GM21526 (cell line): Measurements from ENCODE around the gene PPP1R3G.

Experiments used
- ATAC-seq: cut with Tn5 transposase; IDR thresholded peaks from one replicate; pipeline ENCODE4 v1.9.1; 2021; ENCODE audit warnings: moderate library complexity; ENCODE audit not compliant: unreplicated experiment, low FRiP score

PPP1R3G gene

DNA sequence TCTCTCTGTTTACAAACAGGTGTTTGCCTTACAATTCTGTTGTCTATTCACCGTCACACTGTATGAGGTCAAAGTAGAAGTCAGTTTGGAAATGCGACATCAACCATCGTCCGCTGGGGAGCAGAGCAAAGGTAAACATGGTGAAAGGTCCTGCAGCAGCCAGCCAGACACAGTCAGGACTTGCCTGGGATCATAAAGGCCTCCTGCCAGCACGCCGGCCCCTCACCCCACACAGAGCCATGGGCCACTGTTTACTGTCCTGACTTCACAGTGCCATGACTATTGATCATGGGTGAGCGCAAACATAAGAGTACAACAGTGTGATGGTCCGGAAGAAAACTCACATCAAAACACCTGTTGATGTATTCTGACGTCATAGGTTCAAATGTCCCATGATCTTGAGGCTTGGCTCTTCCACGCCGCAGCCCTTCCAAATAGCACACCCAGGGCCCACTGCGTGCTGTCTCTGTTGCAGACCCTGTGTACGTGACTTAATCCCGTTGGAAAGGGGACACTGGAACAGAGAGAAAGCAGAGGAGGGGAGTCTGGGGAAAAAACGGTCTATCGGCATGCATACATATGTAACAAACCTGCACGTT is 16.9 kb upstream of the PPP1R3G start:
- ATAC-seq: no peak

DNA sequence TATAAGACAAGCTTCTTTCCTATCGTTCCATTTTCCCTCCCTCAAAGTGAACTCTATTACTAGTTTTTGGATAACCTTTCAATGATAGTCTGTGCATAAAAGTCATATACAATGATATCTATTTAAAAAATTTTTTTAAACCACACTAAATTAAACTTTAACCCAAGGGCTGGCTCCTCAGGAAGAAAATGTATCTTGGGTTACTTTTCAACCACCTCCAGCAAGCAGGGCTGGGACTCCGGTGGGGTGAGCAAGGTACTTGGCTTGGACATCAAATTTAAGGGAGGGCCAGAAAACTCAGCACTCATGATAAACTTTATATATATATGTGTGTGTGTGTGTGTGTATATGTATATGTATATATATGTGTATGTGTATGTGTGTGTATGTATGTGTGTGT is 13.9 kb upstream of the PPP1R3G start:
- ATAC-seq: no peak

GRCh38 chr6:5072440-5072839 is 12.7 kb upstream of the PPP1R3G start:
- ATAC-seq: no peak

DNA sequence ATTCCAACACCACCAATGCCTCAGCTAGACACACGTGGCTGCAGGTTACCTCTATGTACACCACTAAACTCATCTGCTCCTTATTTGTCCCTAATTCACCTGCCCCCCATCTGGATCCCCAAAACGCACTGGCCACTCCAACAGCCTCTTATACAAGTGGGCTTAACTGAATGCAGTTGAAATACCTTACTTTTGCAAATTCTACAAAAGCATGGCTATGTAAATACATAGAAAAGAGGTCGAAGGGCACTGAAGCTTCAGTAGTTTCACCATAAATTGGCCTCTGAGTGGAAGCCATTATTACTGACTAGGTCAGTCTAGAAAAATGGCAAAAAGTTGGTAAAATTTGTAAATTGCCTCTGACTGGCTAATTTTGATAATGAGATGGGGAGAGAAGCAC is 11.1 kb upstream of the PPP1R3G start:
- no peak for ATAC-seq

DNA sequence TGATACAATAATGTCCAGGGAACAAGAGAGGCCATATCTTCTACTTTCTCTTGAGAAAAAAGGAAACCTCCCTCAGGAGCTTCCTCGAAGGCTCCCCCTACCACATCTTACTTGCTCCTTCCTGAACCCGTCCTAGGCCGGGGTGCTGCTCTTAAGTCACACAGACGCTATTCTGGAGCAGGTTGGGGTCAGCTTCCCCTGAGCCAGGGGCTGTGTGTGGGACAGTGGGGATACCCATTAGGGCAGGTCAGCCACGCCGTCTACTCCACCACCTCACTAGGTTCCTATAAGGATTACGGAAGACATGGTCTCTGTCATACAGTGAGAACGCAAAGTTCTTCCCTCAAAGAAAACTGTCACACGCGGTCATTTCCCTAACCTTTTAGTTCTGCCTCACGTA is 8.2 kb upstream of the PPP1R3G start:
- ATAC-seq: no peak

- ATAC-seq: no peak
Measured at GRCh38 chr6:5078121-5078669, 6.9 kb upstream of the PPP1R3G start.

GRCh38 chr6:5079692-5080091 is 5.4 kb upstream of the PPP1R3G start:
- no peak for ATAC-seq

DNA sequence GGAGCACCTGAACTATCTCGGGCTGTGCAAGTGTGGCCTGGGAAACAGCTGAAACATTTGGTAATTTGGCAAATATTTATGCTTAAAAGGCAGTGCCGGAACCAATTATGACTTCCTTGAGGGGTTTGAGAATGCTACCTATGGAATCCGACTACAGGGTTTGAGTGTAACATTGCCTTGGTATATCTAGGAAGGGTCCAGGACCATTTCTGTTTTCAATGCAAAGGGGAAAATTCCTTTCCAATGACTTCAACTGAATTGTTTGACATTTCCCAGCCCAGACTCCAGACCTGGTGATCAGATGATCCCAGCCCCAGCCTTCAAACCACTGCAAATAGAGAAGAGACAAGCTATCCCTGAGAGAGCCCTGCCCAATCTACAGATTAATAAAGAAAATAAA is 4.6 kb upstream of the PPP1R3G start:
- no peak for ATAC-seq

DNA sequence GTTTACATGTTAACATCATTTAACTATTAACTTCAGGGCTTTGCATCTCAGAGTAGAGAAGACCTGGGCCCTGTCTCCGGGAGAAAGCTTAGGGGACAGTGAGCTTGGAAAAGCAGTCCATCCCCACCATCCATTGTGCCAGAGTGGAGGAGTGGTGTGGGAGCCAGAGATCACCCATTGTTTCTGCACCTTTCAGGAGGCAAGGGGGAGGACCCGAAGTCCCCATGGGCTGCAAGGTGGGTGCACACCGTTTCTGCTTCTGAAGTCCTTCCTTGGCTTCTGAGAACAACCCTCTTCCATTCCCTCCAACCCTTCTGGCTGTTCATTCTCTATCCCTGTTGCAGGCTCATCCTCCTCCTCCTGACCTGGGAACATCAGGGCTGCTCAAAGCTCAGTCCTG is 4.0 kb upstream of the PPP1R3G start:
- no peak for ATAC-seq

DNA sequence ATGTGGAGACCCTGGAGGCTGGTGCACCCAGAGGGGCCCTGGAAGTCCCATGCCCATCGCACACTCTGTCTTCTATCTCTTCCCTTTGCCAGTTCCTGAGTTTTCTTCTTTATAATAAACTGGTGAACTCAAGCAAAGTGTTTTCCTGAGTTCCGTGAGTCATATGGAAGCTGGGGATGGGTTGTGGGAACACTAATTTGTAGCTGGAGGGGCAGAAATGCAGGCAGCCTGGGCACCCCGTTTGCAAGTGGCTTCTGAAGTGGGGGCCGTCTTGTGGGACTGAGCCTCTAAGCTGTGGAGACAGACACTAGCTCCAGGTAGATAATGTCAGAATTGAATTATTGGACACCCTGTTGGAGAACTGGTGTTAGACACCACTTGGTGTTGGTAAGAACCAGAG is 3.2 kb upstream of the PPP1R3G start:
- ATAC-seq: no peak

DNA sequence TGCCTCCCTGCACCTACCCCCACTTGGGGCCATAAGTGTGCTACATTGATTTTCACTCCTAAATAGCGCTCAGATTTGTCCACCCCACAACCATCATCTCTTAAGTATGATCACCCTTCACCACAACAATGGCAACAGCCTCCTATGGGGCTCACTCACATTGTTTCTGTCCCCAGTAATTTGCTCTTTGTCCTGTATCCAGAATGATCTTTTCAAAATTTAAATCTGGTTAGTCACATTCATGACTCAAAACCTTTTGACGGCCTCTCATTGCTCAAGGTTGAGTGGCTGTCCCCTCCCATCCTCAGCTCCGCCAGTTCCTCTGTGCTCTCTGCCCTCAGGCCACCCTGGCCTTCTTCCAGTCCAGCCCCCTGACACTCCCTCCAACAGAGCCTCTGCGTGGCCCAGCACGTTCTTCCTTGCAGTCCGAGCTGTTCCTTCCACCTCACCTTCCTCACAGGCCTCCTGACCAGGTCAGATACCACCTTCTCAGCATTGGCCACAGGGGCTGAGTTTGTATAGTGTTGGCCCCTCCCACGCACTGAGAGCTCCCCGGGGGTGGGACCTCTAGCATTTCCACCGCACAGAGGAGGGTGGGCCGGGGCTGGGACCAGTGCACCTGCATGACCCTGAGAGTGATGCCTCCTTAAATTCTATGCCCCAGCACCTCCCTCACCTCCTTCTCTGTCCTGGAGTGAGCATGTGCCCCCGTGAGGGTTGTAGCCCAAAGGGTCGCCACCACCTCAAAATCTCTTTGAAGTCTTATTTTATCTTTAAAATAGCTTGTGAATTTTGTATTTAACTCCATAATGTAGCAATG is 2.4 kb upstream of the PPP1R3G start:
- ATAC-seq: no peak

DNA sequence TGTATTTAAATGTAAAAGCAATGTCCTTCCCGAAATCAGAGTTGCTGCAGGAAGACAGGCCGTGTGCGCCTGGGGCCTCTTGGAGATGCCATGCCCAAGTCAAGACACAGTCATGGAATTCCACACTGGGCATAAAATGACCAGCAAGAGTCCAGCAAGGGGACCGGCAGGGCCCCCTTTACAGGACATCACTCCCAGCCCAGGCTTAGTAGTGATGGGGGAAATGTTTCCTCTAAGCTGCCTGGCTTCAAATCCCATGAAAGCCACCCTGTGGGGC is 1.9 kb upstream of the PPP1R3G start:
- ATAC-seq: no peak

- ATAC-seq: no peak
Measured at GRCh38 chr6:5083813-5084359, 1.3 kb upstream of the PPP1R3G start.

DNA sequence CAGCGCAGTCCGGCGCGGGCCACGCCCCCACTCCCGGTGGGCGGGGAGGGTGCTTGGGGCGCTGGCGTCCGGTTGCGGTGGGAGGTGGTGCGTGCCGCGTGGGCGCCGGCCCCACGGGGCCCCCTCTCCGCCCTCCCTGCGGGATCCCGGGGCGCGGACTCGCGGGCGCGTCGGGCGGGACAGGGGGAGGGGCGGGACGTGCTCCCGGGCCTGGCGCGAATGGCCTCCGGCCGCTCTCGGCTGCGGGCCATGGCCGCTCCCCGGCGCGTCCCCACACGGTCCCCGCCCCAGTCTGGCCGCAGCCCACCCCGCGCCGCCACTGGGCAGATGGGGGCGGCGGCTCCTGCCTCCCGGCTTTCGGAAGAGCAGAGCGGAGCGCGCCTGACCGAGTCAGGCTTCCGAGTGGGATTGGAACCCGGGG is 771 bp upstream of the PPP1R3G start:
- no peak for ATAC-seq

DNA sequence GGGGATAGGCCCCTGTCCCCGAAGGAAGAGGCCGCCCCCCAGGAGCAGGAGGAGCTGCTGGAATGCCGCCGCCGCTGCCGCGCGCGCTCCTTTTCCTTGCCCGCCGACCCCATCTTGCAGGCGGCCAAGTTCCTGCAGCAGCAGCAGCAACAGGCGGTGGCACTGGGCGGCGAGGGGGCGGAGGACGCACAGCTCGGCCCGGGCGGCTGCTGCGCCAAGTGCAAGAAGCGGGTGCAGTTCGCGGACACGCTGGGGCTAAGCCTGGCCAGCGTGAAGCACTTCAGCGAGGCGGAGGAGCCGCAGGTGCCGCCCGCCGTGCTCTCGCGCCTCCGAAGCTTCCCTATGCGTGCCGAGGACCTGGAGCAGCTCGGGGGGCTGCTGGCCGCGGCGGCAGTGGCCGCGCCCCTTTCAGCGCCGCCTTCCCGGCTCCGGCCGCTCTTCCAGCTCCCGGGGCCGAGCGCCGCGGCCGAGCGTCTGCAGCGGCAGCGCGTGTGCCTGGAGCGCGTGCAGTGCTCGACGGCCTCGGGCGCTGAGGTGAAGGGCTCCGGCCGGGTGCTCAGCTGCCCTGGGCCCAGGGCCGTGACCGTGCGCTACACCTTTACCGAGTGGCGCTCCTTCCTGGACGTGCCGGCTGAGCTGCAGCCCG is 630 bp downstream of the PPP1R3G start:
- no peak for ATAC-seq

GRCh38 chr6:5086294-5086890 is 1.3 kb downstream of the PPP1R3G start:
- ATAC-seq: no peak

GRCh38 chr6:5087389-5087788 is 2.2 kb downstream of the PPP1R3G start:
- ATAC-seq: no peak

DNA sequence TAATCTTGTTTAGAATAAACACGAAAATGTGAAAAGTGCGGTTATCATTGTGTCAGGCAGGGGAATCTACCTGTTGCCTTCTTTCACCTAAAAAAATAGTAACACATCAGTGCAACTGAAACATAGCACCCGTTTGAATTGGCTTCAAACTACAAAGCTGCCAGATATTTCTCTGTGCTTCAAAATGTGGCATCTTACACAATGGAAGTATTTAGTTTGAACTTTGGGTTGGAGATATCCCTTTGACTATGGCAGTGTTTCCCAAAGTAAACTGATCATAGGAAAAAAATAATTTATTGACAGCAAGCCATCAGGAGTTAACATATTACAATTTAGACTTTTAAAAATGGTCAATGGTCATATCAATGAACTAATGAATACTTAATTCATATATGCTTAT is 3.6 kb downstream of the PPP1R3G start:
- no peak for ATAC-seq

DNA sequence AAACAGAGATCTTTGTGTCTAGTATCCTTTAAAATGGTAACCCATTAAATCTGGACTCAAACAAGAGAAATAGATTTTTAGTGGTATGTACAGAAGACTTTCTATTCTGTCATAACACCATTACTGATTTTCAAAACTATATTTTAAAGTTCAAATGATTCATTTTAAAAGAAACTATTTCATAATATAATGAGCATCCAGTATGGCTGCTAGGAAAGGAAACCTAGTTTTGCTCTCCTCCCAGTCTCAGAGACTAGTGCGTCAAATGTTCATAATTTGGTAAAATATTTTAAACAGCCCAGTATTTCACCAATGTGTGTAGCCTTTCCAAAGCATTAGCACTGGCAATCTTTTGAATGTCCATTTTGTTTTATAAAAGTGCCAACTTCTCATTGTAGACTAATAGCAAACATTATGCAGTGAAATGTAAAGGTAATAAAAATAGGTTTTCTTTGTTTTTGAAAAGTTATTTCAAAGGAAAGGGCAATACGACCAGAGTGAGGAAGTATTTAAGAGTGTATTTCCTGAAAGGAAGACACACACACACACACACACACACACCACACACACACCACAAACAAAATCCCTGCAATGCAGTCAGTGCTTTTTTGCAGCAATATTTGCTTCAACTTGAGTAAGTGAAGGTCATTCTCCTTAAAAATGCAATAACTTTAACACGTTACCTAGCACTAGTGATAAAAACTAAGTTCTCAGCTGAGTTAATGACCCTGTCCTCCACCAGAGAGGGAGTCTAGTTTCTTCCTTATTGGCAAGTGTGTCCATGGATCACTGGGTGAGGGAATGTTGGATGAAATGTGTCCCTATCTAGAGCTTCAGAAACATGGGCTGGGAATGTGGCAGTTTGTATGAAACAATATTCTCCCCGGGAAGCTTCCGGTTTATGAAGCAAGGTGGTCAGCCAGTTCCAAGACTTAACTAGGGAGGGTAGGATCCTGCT is 4.6 kb downstream of the PPP1R3G start:
- ATAC-seq: no peak

- no peak for ATAC-seq
Measured at GRCh38 chr6:5090603-5091002, 5.5 kb downstream of the PPP1R3G start.
